Bronchial epithelial cell (primary cell): ENCODE data around the gene URB1. TPM values are rescaled to one million over a fixed set of nuclear protein-coding genes. Genes with fewer than 3 reads are reported as not detected.

Source experiments
- DNase-seq: peaks from one replicate; pipeline ENCODE4 v3.0.0-alpha.2; 2010; ENCODE audit warnings: low read depth
- FAIRE-seq: peaks from 2 replicates; lab custom pipeline; 2011; peaks lifted over from hg19 to GRCh38; lab: Jason Lieb, UNC
- H3K27me3 ChIP-seq: 2 replicates; pipeline ENCODE4 v1.5.1; 2011; ENCODE audit warnings: low read length; ENCODE audit not compliant: control insufficient read depth, insufficient read depth
- H3K36me3 ChIP-seq: 2 replicates; pipeline ENCODE4 v1.5.1; 2011; ENCODE audit warnings: low read length; ENCODE audit not compliant: control insufficient read depth, insufficient read depth
- H3K4me3 ChIP-seq: 2 replicates; pipeline ENCODE4 v1.5.1; 2011; ENCODE audit warnings: mild to moderate bottlenecking, low read depth, low read length, control low read depth
- CTCF ChIP-seq: IDR thresholded peaks from 2 replicates; pipeline ENCODE4 v1.5.1; 2011; ENCODE audit warnings: mild to moderate bottlenecking, moderate library complexity, low read length, control low read depth, inconsistent platforms; ENCODE audit not compliant: insufficient read depth, severe bottlenecking
- total RNA-seq: library from RNA; depleted of rRNA; stranded (reverse); fragments of >200 nt; gene quantifications from 2 replicates; pipeline ENCODE4 v1.2.1, GENCODE V29; 2014

Gene URB1
- total RNA-seq, 1 donor from 2014 or later: 22.4 TPM

GRCh38 chr21:32304998-32305397 is 87.8 kb downstream of the URB1 start:
- TF ChIP-seq CTCF: no peak
- FAIRE-seq (no peak), DNase-seq (no peak)
- Histone ChIP-seq H3K27me3 (no peaks in the 10 kb centered on the region), H3K4me3 (no peak overlapping the region), H3K36me3 (no peaks in the 10 kb centered on the region)

- no peak overlapping the region for H3K4me3 ChIP-seq
- H3K36me3 ChIP-seq: no peaks in the 10 kb centered on the region
- no peaks in the 10 kb centered on the region for H3K27me3 ChIP-seq
- FAIRE-seq (no peak), DNase-seq (no peak)
- no peak for TF ChIP-seq CTCF
Measured at GRCh38 chr21:32303385-32303784, 89.4 kb downstream of the URB1 start.

GRCh38 chr21:32302560-32302959 is 90.3 kb downstream of the URB1 start:
- Histone ChIP-seq H3K27me3 (no peaks in the 10 kb centered on the region), H3K4me3 (no peak overlapping the region), H3K36me3 (no peaks in the 10 kb centered on the region)
- no peak for FAIRE-seq
- TF ChIP-seq CTCF: no peak
- no peak for DNase-seq

GRCh38 chr21:32301596-32301995 is 91.2 kb downstream of the URB1 start:
- FAIRE-seq (no peak), DNase-seq (no peak)
- Histone ChIP-seq H3K27me3 (no peaks in the 10 kb centered on the region), H3K4me3 (no peak overlapping the region), H3K36me3 (no peaks in the 10 kb centered on the region)
- no peak for TF ChIP-seq CTCF

GRCh38 chr21:32300117-32300681 is 92.6 kb downstream of the URB1 start:
- DNase-seq (no peak), FAIRE-seq (peak; percentile 97)
- Histone ChIP-seq H3K4me3 (no peak overlapping the region), H3K27me3 (no peaks in the 10 kb centered on the region), H3K36me3 (no peaks in the 10 kb centered on the region)
- no peak for TF ChIP-seq CTCF

GRCh38 chr21:32299695-32300094 is 93.1 kb downstream of the URB1 start:
- Histone ChIP-seq H3K27me3 (no peaks in the 10 kb centered on the region), H3K36me3 (no peaks in the 10 kb centered on the region), H3K4me3 (no peak overlapping the region)
- TF ChIP-seq CTCF: no peak
- no peak for DNase-seq
- FAIRE-seq: no peak
